Activated naive CD4-positive, alpha-beta T cell (primary cell): ENCODE results near the gene C1orf122.
"Not testable (repeated sequence)": the region's sequence is repeated elsewhere in the genome, so short reads cannot be mapped to it uniquely, and the experiment has no call there.

Experiments used
- DNase-seq, 4 experiments: peaks; one replicate each; lab custom pipeline; 2025; lab: John Stamatoyannopoulos, UW

C1orf122 gene

DNA sequence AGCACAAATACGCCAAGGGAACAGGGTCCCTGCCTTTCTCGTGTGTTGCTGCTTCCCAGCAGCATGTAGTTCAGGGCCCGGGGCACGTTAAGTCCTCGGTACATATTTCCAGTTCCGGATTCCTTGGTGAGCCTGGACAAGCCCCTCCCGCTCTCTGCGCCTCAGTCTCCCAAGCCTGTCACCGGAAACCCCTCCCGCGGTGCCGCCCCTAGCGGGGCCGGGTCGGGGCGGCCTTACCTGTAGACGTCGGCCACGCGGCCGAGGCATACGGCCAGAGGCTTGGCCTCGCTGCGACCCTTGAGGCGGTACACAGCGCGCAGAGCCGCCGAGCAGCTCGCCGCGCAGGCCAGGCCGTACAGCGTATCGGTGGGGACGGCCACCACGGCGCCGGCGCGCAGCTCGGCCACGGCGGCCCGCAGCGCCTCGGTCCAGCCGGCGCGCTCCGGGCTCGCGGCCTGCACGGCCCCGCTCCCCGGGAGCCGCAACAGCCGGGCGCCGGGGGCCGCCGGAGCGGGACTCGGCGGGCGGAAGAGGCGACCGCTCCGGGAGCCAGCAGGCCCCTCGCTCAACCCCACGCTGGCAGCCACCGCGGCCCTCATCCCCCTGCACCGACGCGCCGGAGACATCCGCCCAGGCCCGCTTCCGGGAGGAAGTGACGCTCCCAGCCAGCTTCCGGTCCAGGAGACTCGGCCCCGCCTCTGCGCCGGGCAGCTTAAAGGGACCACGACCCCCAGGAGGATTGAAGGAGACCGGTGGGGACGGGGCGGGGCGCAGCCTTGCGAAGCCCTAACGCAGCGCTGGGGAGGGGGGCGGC lies at the start of gene C1orf122, which contains the start of gene YRDC:
Gene C1orf122 (plus strand): TSS at position 236 of the 814 bp plus-strand sequence. CDS start 615 bp downstream, outside the sequence.
Gene YRDC (minus strand): TSS at position 654 of the 814 bp plus-strand sequence. CDS start 28 bp downstream, at position 626.
- peak; percentile 73 to 89 (median 84) for DNase-seq

- DNase-seq: no peak
Measured at GRCh38 chr1:37759451-37759850, 48.1 kb upstream of the C1orf122 start.

- DNase-seq: no peak
Measured at GRCh38 chr1:37761416-37762095, 46.0 kb upstream of the C1orf122 start.

- no peak for DNase-seq
Measured at GRCh38 chr1:37762516-37762915, 45.1 kb upstream of the C1orf122 start.

DNA sequence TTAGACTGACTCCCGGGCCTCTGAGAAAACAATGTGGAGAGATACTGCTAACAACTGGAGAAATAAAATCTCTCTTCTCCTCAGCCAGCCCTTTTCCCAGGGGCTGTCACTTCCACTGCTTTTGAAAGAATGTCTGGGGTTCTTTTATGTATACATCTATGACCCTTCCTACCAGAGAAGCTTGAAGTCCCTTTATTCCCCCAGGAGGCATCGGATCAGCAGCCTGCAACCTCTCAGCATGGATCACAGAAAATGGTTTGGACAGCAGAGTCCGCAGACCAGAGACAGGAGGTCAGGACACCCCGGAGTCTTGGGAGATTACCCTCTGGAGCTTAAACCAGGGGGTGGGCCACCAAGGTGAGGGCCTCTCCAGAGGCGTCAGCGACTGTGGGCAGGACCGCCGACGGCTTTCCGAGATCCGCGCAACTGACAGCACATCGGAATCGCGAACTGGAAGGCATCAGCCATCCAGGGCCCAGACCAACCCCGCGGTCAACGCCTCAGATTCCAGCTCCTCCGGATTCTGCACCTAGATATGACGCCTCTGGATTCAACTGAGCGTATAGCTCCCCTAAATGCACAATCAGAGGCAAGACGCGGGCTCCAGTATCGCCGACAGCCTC lies 43.7 kb upstream of the C1orf122 start:
- DNase-seq: no peak

GRCh38 chr1:37764414-37764825 lies 43.2 kb upstream of the C1orf122 start:
- peak in 3 of 4 experiments; percentile 3 to 6 (median 4) for DNase-seq

DNA sequence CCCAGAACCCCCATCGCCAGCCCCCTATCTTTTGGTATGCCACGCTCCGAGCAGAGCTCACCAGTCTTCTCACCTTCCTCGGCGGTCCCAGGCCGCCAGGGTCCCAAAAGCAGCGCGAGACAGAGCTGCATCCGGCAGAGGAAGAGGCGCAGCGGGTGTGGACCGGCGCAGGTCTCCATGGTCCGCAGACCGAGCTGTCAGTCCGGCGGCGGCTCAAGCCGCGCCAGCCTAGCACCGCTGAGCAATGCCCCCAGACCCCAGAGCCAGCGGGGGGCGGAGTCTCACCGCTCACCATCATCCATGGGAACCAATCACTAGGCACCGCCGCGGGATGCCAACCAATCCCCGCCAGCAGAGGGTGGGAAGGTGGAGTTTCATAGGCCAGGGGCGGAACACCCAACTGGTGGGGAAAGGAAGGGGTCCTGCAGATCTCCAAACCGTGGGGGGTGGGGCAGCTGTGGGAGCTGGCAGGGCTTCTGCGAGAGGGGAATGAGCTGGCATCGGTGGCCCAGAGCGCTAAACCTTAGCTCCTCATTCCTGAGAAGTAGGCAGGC lies 42.6 kb upstream of the C1orf122 start, which contains the start of gene EPHA10:
Gene EPHA10 (minus strand): TSS at position 233 of the 554 bp plus-strand sequence. CDS start 54 bp downstream, at position 179.
- DNase-seq: no peak

GRCh38 chr1:37765916-37766664 lies 41.5 kb upstream of the C1orf122 start:
- no peak for DNase-seq

DNA sequence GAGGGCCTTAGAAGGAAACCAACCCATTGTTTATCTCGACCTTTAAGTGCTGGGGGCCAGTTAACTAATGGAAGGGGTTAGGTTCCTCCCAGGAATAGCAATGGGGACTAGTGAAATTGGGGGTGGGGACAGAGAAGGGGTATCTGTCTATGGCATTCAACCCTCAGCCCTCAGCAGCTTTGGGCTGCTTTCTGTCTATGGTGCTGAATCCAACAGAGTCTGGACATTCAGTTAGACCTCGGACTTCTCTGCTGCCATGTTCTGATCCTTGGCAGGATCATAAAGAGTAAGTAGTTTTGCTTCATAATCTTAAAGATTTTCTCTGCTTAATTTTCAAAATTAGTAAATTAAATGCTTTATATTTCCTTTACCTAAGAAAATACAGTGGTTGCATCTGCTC lies 40.1 kb upstream of the C1orf122 start:
- DNase-seq: no peak

DNA sequence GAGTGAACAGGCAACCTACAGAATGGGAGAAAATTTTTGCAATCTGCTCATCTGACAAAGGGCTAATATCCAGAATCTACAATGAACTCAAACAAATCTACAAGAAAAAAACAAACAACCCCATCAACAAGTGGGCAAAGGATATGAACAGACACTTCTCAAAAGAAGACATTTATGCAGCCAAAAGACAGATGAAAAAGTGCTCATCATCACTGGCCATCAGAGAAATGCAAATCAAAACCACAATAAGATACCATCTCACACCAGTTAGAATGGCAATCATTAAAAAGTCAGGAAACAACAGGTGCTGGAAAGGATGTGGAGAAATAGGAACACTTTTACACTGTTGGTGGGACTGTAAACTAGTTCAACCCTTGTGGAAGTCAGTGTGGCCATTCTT lies 36.1 kb upstream of the C1orf122 start:
- not testable (repeated sequence) for DNase-seq

GRCh38 chr1:37776946-37777516 lies 30.6 kb upstream of the C1orf122 start:
- no peak for DNase-seq

DNA sequence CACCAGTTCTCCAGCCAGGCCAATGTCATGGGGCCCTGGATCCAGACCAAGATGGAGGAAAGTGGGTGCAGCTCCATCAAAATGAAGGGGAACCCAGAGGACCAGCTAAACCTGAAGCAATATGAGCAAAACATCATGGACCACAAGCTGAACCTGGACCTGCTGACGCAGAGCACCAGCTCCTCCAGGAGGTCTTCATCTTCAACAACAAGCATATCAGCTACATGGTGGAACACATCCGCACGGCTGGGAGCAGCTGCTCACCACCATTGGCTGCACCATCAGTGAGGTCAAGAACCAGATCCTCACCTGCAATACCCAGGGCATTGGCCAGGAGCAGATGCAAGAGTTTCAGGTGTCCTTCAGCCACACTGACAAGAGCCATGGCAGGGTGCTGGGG lies 28.9 kb upstream of the C1orf122 start:
- no peak for DNase-seq

GRCh38 chr1:37782491-37782890 lies 25.1 kb upstream of the C1orf122 start:
- DNase-seq: no peak

DNA sequence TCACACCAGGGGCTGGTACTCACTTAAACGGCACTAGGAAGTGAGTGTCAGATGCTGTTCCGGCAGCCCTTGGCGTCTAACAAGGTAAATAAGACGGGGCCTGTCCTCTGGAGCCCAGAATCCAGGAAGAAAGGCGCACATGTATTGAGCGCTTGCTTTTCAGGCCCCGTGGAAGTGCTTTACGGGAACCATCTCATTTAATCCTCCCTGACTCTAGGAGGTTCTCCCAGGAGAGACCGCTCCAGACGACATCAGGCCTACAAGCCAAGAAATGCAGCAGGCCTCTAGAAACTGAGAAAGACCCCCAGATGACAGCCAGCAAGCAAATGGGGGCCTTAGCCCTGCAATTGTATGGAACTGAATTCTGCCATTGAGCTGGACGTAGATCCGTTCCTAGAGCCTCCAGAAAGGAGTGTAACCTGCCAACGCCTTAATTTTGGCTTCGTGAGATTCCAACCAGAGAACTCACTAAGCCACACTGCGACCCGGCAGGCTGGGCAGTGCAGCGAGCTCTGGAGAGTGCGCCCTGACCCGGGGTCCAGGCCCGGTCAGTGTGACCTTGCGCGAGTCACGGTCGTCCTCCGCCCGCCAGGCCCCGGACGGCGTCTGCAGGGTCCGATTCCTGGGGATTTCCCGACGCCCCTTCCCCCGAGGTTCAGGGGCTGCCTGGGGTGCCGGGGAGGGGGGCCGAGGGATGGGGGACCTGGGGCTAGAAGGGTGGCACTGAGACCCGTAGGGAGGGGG lies 14.5 kb upstream of the C1orf122 start:
- DNase-seq: no peak

DNA sequence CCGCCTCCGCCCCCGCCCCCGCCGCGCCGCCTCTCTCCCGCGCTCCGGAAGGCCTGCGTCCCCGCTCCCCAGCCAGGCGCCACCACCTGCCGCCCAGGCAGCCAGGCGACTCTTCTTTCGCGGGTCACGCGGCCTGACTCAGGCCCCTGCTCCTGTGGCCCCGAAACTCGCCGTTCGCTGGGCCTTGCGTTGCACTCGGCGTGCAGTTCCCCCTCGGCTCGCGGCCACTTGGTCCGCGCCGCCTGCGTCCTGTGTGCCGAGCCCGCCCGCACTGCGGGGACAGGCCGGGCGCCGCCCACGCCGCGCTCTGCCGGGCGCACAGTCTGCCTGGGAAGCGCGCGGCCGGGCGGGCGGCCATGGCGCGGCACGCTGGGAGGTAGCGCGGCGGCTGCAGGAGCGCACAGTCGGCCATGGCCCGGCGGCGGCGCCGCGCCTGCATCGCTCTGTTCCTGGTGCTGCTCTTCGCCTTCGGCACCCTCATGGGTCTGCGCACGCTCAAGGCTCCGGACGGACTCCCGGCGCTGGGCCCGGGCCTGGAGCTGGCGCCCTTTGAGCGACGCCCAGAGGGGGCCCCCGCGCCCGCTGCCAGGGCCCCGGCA lies 13.7 kb upstream of the C1orf122 start, which contains the start of gene MANEAL:
Gene MANEAL (plus strand): TSS at position 75 of the 599 bp plus-strand sequence. CDS start 336 bp downstream, at position 411.
- peak in 1 of 4 experiments; percentile 18 for DNase-seq

DNA sequence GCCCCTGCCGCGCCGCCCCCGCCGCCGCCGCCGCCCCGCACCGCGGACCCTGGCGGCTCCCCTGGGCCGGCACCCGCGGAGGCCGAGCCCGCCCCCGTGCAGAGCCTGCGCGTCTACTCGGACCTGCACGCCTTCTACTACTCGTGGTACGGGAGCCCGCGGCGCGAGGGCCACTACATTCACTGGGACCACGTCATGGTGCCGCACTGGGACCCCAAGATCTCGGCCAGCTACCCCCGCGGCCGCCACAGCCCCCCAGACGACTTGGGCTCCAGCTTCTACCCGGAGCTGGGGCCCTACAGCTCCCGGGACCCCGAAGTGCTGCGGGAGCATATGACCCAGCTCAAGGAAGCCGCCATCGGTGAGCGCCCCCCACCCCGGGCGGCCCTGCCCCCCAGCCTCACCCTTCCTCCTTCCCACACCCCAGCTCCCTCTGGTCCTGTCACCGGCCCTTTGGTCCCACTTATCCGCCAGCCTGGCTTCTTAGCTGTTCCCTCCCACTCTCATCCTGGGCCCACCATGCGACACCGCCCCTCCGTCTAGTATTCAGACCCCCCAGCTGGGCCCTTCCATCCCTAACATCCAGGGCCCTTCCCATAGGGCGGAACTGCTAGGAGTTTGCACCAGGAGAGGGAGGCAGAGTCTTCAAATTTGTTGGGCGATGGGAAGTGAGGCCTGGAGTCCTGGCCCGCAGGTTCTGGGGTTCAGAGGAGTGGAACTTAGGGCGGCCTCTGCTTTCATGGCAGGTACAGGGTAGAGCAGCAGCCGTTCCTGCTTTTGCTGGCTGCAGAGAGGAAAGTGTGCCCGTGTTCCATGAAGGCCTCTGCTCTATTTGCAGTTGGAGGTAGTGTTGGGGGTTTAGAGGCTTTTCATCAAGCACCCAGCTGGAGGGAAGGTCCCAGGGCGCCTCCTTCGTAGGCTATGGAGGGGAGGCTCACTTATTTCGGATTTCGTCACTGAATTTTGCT lies 12.9 kb upstream of the C1orf122 start:
- no peak for DNase-seq

- DNase-seq: peak in 2 of 4 experiments; percentile 6 to 23
Measured at GRCh38 chr1:37795340-37796125, 12.1 kb upstream of the C1orf122 start.
